ENCODE results near the gene ATP2C1. TPM values are rescaled to one million over a fixed set of nuclear protein-coding genes. Genes with fewer than 3 reads are reported as not detected.

The ATP2C1 gene
- total RNA-seq, 2 experiments from 2014 or later: 40.9 to 44.0 TPM

GRCh38 chr3:130956721-130957120, 62.8 kb downstream of the ATP2C1 start:
- no peaks in the 10 kb centered on the region for H3K27me3 Mint-ChIP-seq
- intact Hi-C loops (cut with DNase I, micrococcal nuclease): no loop called here
- H3K4me1 ChIP-seq (ENCODE audit: insufficient read depth, low read length): no peaks in the 10 kb centered on the region
- H3K27ac Mint-ChIP-seq: no peak overlapping the region
- H3K36me3 Mint-ChIP-seq (ENCODE audit: low read depth): peaks cover 81% of the 10 kb centered on the region
- H3K9me3 Mint-ChIP-seq: no peaks in the 10 kb centered on the region
- no peak overlapping the region for H3K4me3 ChIP-seq (ENCODE audit: low read length)
- H3K9me3 ChIP-seq (ENCODE audit: control insufficient read depth in 1 of 2, insufficient read depth in 1 of 2, low read length in 2 of 2): no peaks in the 10 kb centered on the region
- no peak overlapping the region for H3K4me3 Mint-ChIP-seq
- no peak for TF ChIP-seq CTCF (IDR thresholded peaks at IDR 0.05)
- H3K4me1 Mint-ChIP-seq (ENCODE audit: low read depth): no peaks in the 10 kb centered on the region
- no peak overlapping the region for H3K27ac ChIP-seq (ENCODE audit: low read depth in 1 of 2, low read length in 2 of 2)
- H3K36me3 ChIP-seq (ENCODE audit: insufficient read depth, low read length): peaks cover 59% of the 10 kb centered on the region
- no peak for ATAC-seq (ENCODE audit: poor library complexity)
- CTCF ChIA-PET: no interaction called here
- H3K27me3 ChIP-seq (ENCODE audit: control insufficient read depth in 1 of 2, insufficient read depth in 2 of 2, low read length in 2 of 2): no peaks in the 10 kb centered on the region
- DNase-seq: no peak
- POLR2A ChIA-PET: no interaction called here

- Histone ChIP-seq H3K27me3 (ENCODE audit: control insufficient read depth in 1 of 2, insufficient read depth in 2 of 2, low read length in 2 of 2) (no peaks in the 10 kb centered on the region), H3K9me3 (ENCODE audit: control insufficient read depth in 1 of 2, insufficient read depth in 1 of 2, low read length in 2 of 2) (no peaks in the 10 kb centered on the region), H3K36me3 (ENCODE audit: insufficient read depth, low read length) (peaks cover 51% of the 10 kb centered on the region), H3K4me1 (ENCODE audit: insufficient read depth, low read length) (no peaks in the 10 kb centered on the region), H3K27ac (ENCODE audit: low read depth in 1 of 2, low read length in 2 of 2) (no peak overlapping the region), H3K4me3 (ENCODE audit: low read length) (no peak overlapping the region)
- H3K4me3 Mint-ChIP-seq: no peak overlapping the region
- TF ChIP-seq CTCF (IDR thresholded peaks at IDR 0.05): no peak
- DNase-seq (no peak), ATAC-seq (ENCODE audit: poor library complexity) (no peak)
- no peaks in the 10 kb centered on the region for H3K27me3 Mint-ChIP-seq
- intact Hi-C loops (cut with DNase I, micrococcal nuclease): no loop called here
- peaks cover 80% of the 10 kb centered on the region for H3K36me3 Mint-ChIP-seq (ENCODE audit: low read depth)
- ChIA-PET POLR2A (no interaction called here), CTCF (no interaction called here)
- no peaks in the 10 kb centered on the region for H3K4me1 Mint-ChIP-seq (ENCODE audit: low read depth)
- no peaks in the 10 kb centered on the region for H3K9me3 Mint-ChIP-seq
- H3K27ac Mint-ChIP-seq: no peak overlapping the region
Measured at GRCh38 chr3:130960139-130960795, 66.4 kb downstream of the ATP2C1 start.

GRCh38 chr3:130961458-130961857, 67.6 kb downstream of the ATP2C1 start:
- no peak for TF ChIP-seq CTCF (IDR thresholded peaks at IDR 0.05)
- Histone ChIP-seq H3K27ac (ENCODE audit: low read depth in 1 of 2, low read length in 2 of 2) (no peak overlapping the region), H3K36me3 (ENCODE audit: insufficient read depth, low read length) (peaks cover 50% of the 10 kb centered on the region), H3K9me3 (ENCODE audit: control insufficient read depth in 1 of 2, insufficient read depth in 1 of 2, low read length in 2 of 2) (no peaks in the 10 kb centered on the region), H3K4me3 (ENCODE audit: low read length) (no peak overlapping the region), H3K27me3 (ENCODE audit: control insufficient read depth in 1 of 2, insufficient read depth in 2 of 2, low read length in 2 of 2) (no peaks in the 10 kb centered on the region), H3K4me1 (ENCODE audit: insufficient read depth, low read length) (no peaks in the 10 kb centered on the region)
- POLR2A ChIA-PET: no interaction called here
- DNase-seq (no peak), ATAC-seq (ENCODE audit: poor library complexity) (no peak)
- Mint-ChIP-seq H3K27ac (no peak overlapping the region), H3K9me3 (no peaks in the 10 kb centered on the region), H3K4me1 (ENCODE audit: low read depth) (no peaks in the 10 kb centered on the region), H3K36me3 (ENCODE audit: low read depth) (peaks cover 82% of the 10 kb centered on the region), H3K27me3 (no peaks in the 10 kb centered on the region), H3K4me3 (no peak overlapping the region)
- CTCF ChIA-PET: no interaction called here
- intact Hi-C loops (cut with DNase I, micrococcal nuclease): no loop called here

All from CD4-positive, alpha-beta T cell (primary cell).